A549 treated with CpdA at 1 μM for 4 hours (cell line): ENCODE results near the gene CKMT2. TPM values are rescaled to one million over a fixed set of nuclear protein-coding genes. Genes with fewer than 3 reads are reported as not detected.

Source experiments
- total RNA-seq: library from RNA; stranded (reverse); fragments of 200-300 nt; extraction: Qiagen RNA extraction; gene quantifications from 5 replicates; pipeline ENCODE4 v1.2.3, GENCODE V29; 2022; ENCODE audit warnings: low read depth

The CKMT2 gene
- not detected in 5 replicates for total RNA-seq

GRCh38 chr5:81233080-81233634 lies at the start of gene CKMT2:
Gene CKMT2 (plus strand): TSS chr5:81233322. CDS start chr5:81251133, 17,811 bp downstream.

GRCh38 chr5:81301271-81302015 lies 68.3 kb downstream of the CKMT2 start, which contains the start of gene ZCCHC9:
Gene ZCCHC9 (plus strand): TSS chr5:81301587. CDS start chr5:81304758, 3,171 bp downstream.

Other genes starting within 250 kb of the CKMT2 start
- gene ZCCHC9, start 68.3 kb downstream of the CKMT2 start, total RNA-seq, result 26.8 to 32.6 TPM (median 28.3 TPM) in 5 replicates
- gene ACOT12, start 160.8 kb downstream of the CKMT2 start, total RNA-seq, result 0.08 TPM in 1 of 5 replicates, not detected in the others